Ectodermal cell (in vitro differentiated cells): ENCODE measurements around the gene VPS26B.
A peak's percentile ranks its signal among the peaks of the same experiment; 100 is the strongest.
"Not testable (repeated sequence)": the region's sequence is repeated elsewhere in the genome, so short reads cannot be mapped to it uniquely, and the experiment has no call there.

Experiments used
- H3K27ac ChIP-seq: 2 replicates; pipeline ENCODE4 v1.7.0; 2013; ENCODE audit warnings: mild to moderate bottlenecking, low read depth, low read length; ENCODE audit not compliant: insufficient read depth, poor library complexity, severe bottlenecking
- H3K27me3 ChIP-seq: 2 replicates; pipeline ENCODE4 v1.7.0; 2013; ENCODE audit warnings: mild to moderate bottlenecking, low read length; ENCODE audit not compliant: insufficient read depth, control insufficient read depth, poor library complexity, severe bottlenecking
- H3K36me3 ChIP-seq: one replicate; pipeline ENCODE4 v1.7.0; 2013; ENCODE audit warnings: low read length; ENCODE audit not compliant: control insufficient read depth, insufficient read depth
- H3K4me1 ChIP-seq: one replicate; pipeline ENCODE4 v1.7.0; 2013; ENCODE audit warnings: low read length; ENCODE audit not compliant: control insufficient read depth, insufficient read depth
- H3K4me3 ChIP-seq: 2 replicates; pipeline ENCODE4 v1.7.0; 2013; ENCODE audit warnings: low read depth, low read length, control low read depth; ENCODE audit not compliant: insufficient read depth
- H3K9me3 ChIP-seq: 2 replicates; pipeline ENCODE4 v1.7.0; 2013; ENCODE audit warnings: mild to moderate bottlenecking, low read length, moderate library complexity; ENCODE audit not compliant: control insufficient read depth
- WGBS, 2 experiments: methylation state at CpG; one replicate each; pipeline ENCODE4 v1.1.7; 2013; ENCODE audit warnings: missing lambda C conversion rate in 2 of 2; 5-methylcytosine and 5-hydroxymethylcytosine counted together

VPS26B gene

DNA sequence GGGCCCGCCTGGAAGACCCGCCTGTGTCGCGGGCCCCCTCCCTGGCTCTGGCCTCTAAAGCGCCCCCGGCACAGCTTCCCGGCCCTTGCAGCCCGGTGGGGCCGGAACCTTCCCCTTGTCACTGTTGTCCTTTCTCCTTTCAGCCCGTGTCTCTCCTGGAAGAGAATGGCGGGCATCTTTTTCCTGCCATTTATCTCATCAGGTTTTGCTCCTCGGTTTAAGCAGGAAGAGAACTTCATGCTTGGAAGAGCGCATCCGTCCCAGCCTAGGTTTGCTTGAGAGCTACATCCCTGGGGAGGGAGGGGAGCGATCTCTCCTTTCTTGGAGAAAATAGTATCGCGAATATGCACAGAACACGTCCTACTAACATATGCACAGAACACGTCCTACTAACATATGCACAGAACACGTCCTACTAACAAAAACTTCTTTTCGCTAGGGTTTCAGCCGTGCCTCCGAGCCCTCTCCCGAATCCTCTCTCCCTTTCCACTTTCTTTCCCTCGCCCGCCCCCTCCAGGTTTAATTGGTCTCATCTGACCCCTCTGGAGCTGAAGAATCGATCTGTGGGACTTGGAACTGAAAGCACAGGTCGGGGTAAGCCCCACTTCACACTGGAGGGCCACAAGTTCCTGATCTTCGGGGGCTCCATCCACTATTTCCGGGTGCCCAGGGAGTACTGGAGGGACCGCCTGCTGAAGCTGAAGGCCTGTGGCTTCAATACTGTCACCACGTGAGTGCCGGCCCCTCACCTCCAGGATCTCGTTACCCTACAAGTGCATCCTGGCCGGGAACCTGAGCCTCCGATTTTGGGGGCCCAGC, 52.9 kb downstream of the VPS26B start:
- no peaks in the 10 kb centered on the region for H3K9me3 ChIP-seq
- 15 to 17% methylated on average over 36 of the region's 36 CpGs for WGBS, 2 experiments
- H3K27me3 ChIP-seq, result peaks cover 67% of the 10 kb centered on the region
- no peak overlapping the region for H3K27ac ChIP-seq
- peaks cover 10% of the 10 kb centered on the region for H3K4me1 ChIP-seq
- no peaks in the 10 kb centered on the region for H3K36me3 ChIP-seq
- peak overlapping the region; percentile 41 for H3K4me3 ChIP-seq

DNA sequence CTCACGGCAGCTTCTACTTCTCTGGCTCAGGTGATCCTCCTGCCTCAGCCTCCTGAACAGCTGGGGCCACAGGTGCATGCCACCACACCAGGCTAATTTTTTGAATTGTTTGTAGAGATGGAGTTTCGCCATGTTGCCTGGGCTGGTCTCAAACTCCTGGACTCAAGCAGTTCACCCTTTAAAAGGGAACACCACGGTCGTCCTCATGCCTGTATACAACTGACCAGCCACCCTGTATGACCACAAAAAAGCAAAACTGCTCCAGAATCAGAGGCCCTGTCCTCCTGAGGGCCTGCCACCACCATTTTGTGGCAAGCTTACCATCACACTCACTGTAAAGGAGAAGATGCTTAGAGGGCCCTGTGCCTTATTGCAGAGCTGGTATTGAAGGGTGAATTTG, 53.9 kb downstream of the VPS26B start:
- H3K27me3 ChIP-seq, result peaks cover 57% of the 10 kb centered on the region
- H3K27ac ChIP-seq, result no peak overlapping the region
- H3K36me3 ChIP-seq, result no peaks in the 10 kb centered on the region
- H3K9me3 ChIP-seq, result no peaks in the 10 kb centered on the region
- peaks cover under 1% of the 10 kb centered on the region for H3K4me1 ChIP-seq
- WGBS, 2 experiments, result 89 to 90% methylated on average over 4 of the region's 4 CpGs
- no peak overlapping the region for H3K4me3 ChIP-seq

DNA sequence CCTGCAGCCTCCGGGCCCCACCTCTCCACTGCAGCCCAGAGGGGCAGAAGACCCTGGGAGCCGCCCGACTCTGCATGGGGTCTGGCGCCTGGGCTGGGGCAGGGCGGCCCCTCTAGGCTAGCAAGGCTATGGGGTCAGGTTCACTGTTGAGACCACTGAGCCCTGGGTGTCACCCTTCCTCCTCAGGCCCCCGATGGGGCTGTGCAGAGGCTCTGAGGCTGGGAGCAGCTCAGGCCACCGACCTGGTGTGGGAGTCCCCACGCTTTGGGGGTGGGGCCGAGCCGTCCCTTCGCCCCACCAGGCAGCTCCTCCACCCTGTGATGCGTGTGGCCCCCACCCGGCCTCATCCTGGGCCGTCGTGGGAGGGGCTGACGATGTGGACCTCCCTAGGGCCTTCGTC, 57.2 kb downstream of the VPS26B start:
- 84 to 85% methylated on average over 9 to 11 of the region's 17 CpGs for WGBS, 2 experiments
- not testable (repeated sequence) for H3K36me3 ChIP-seq, H3K4me3 ChIP-seq, H3K4me1 ChIP-seq, H3K9me3 ChIP-seq, H3K27ac ChIP-seq
- H3K27me3 ChIP-seq, result peaks cover 25% of the 10 kb centered on the region

GRCh38 chr11:134282121-134283045, 57.9 kb downstream of the VPS26B start:
- Histone ChIP-seq H3K27ac (no peak overlapping the region), H3K4me3 (no peak overlapping the region), H3K9me3 (no peaks in the 10 kb centered on the region), H3K4me1 (no peaks in the 10 kb centered on the region), H3K27me3 (peaks cover 17% of the 10 kb centered on the region), H3K36me3 (no peaks in the 10 kb centered on the region)
- 90 to 91% methylated on average over 22 of the region's 22 CpGs for WGBS, 2 experiments

- peaks cover 5% of the 10 kb centered on the region for H3K27me3 ChIP-seq
- H3K9me3 ChIP-seq, result no peaks in the 10 kb centered on the region
- no peak overlapping the region for H3K27ac ChIP-seq
- WGBS, 2 experiments, result 92% methylated on average over 16 of the region's 16 CpGs
- no peaks in the 10 kb centered on the region for H3K36me3 ChIP-seq
- no peak overlapping the region for H3K4me3 ChIP-seq
- no peaks in the 10 kb centered on the region for H3K4me1 ChIP-seq
These were observed 59.2 kb downstream of the VPS26B start for GRCh38 chr11:134283461-134284230.

DNA sequence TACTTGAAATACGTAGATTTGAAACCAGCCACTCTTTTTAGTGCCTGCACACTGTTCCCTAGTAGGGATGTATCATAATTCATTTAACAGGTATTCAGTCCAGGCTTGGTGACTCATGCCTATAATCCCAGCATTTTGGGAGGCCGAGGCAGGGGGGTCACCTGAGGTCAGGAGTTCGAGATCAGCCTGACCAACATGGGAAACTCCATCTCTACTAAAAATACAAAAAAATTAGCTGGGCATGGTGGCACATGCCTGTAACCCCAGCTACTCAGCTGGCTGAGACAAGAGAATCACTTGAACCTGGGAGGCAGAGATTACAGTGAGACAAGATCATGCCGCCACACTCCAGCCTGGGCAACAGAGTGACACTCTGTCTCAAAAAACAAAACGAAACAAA, 59.9 kb downstream of the VPS26B start:
- H3K27ac ChIP-seq, H3K4me3 ChIP-seq, H3K9me3 ChIP-seq, H3K4me1 ChIP-seq, H3K36me3 ChIP-seq, H3K27me3 ChIP-seq: not testable (repeated sequence)
- 91 to 92% methylated on average over 5 of the region's 5 CpGs for WGBS, 2 experiments

GRCh38 chr11:134287561-134287960, 63.1 kb downstream of the VPS26B start:
- Histone ChIP-seq H3K27me3 (no peaks in the 10 kb centered on the region), H3K4me3 (no peak overlapping the region), H3K36me3 (no peaks in the 10 kb centered on the region), H3K4me1 (no peaks in the 10 kb centered on the region), H3K27ac (no peak overlapping the region), H3K9me3 (no peaks in the 10 kb centered on the region)
- 92 to 95% methylated on average over 12 of the region's 12 CpGs for WGBS, 2 experiments

DNA sequence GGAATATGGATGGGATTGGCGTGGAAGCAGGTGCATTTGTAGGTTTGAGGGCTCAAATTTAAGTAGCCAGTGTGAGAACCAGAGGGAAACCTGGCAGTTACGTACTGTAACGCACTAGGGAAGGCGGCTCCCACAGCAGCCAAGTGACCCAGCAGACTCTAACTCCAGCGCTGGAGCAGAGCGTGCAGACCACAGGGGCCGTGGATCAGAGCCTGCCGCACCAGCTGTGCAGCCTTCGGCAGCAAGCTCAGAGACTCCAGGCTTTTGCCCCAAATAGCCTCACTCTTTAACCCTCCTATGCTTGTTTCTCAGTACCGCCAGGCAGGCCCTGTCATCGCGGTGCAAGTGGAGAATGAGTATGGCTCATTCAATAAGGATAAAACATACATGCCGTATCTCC, 64.0 kb downstream of the VPS26B start:
- no peaks in the 10 kb centered on the region for H3K27me3 ChIP-seq
- H3K9me3 ChIP-seq, result no peaks in the 10 kb centered on the region
- H3K4me1 ChIP-seq, result no peaks in the 10 kb centered on the region
- 95 to 96% methylated on average over 13 of the region's 13 CpGs for WGBS, 2 experiments
- H3K27ac ChIP-seq, result no peak overlapping the region
- no peaks in the 10 kb centered on the region for H3K36me3 ChIP-seq
- H3K4me3 ChIP-seq, result no peak overlapping the region

GRCh38 chr11:134289167-134289566, 64.7 kb downstream of the VPS26B start:
- Histone ChIP-seq H3K27ac (no peak overlapping the region), H3K36me3 (no peaks in the 10 kb centered on the region), H3K4me3 (no peak overlapping the region), H3K27me3 (no peaks in the 10 kb centered on the region), H3K4me1 (no peaks in the 10 kb centered on the region), H3K9me3 (no peaks in the 10 kb centered on the region)
- 85 to 88% methylated on average over 4 of the region's 4 CpGs for WGBS, 2 experiments

DNA sequence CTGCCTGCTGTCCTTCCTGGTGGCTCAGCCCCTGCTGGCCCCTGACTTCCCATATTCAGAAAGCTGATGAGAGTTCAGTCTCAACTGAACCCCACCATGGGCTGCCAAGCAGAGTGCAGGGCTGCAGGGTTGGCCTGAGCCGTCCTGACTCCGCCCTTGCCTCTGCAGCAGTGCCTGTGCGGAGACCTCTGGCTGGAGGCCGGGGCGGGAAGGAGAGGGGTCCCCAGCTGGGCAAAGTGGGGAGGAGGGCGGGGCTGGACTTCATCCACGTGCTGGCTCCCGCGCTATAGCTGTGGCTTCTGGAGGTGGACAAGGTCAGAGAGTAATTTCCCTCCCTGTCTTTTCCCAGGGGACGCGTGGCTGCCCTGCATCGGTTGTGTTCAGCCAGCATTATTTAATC, 65.3 kb downstream of the VPS26B start:
- WGBS, 2 experiments, result 60% methylated on average over 12 of the region's 12 CpGs

More for the DNA sequence above, 65.3 kb downstream of the VPS26B start:
- H3K27ac ChIP-seq, result no peak overlapping the region
- no peak overlapping the region for H3K4me3 ChIP-seq
- H3K4me1 ChIP-seq, result no peaks in the 10 kb centered on the region
- H3K9me3 ChIP-seq, result no peaks in the 10 kb centered on the region
- no peaks in the 10 kb centered on the region for H3K36me3 ChIP-seq
- no peaks in the 10 kb centered on the region for H3K27me3 ChIP-seq
